GM12878 (cell line): ENCODE measurements around the gene MINPP1. TPM values are rescaled to one million over a fixed set of nuclear protein-coding genes. Genes with fewer than 3 reads are reported as not detected.

ENCODE experiments used
- ATAC-seq: fragments of 200-7000 bp; cut with Tn5 transposase; 3 replicates; pipeline ENCODE4 v1.9.1; 2020; ENCODE audit warnings: mild to moderate bottlenecking, moderate library complexity
- BruUV-seq: library from RNA; stranded (reverse); fragments of 400-500 nt; replicated peaks from 2 replicates; lab custom pipeline; 2021; lab: Mats Ljungman, UMichigan
- CTCF ChIA-PET: fragments of 300-600 bp; sonication (Branson Sonifier 250); formaldehyde crosslinking; extraction: SDS; loops from one replicate; lab custom pipeline; 2021; ENCODE audit warnings: inconsistent platforms; lab: Yijun Ruan, JAX
- POLR2A ChIA-PET: fragments of 350-600 bp; formaldehyde crosslinking; extraction: SDS; loops from one replicate; lab custom pipeline; 2021; ENCODE audit warnings: inconsistent platforms; lab: Charles Lee
- RAD21 ChIA-PET: fragments of 300-600 bp; sonication (Branson Sonifier 250); formaldehyde crosslinking; loops from one replicate; lab custom pipeline; 2023; ENCODE audit warnings: antibody characterized with exemption; ENCODE audit not compliant: unreplicated experiment; lab: Charles Lee
- SMC1A ChIA-PET: fragments of 300-600 bp; sonication (Branson Sonifier 250); formaldehyde crosslinking; loops from one replicate; lab custom pipeline; 2023; ENCODE audit not compliant: unreplicated experiment, uncharacterized antibody; lab: Charles Lee
- DNase-seq: peaks from one replicate; pipeline ENCODE4 v3.0.0-alpha.2; 2011; ENCODE audit warnings: low read depth, low spot score
- FAIRE-seq: peaks from 3 replicates; lab custom pipeline; 2011; peaks lifted over from hg19 to GRCh38; lab: Jason Lieb, UNC
- H2AFZ ChIP-seq: 2 replicates; pipeline ENCODE4 v1.6.0; 2011; ENCODE audit warnings: low read depth, low read length, control low read depth; ENCODE audit not compliant: control insufficient read depth
- H3K27ac ChIP-seq: 2 replicates; pipeline ENCODE4 v1.5.1; 2011; ENCODE audit warnings: control low read depth; ENCODE audit not compliant: control insufficient read depth, insufficient read depth
- H3K27me3 ChIP-seq, 2 experiments: replicated peaks in 1 of 2; 2 replicates each; pipeline versions ENCODE4 v1.6.0 to v1.6.1; 2011; ENCODE audit warnings: low read length in 1 of 2; ENCODE audit not compliant: control insufficient read depth in 2 of 2, insufficient read depth in 2 of 2
- H3K36me3 ChIP-seq, 2 experiments: 2 replicates each; pipeline ENCODE4 v1.5.1; 2011; ENCODE audit warnings: low read length in 1 of 2; ENCODE audit not compliant: control insufficient read depth in 2 of 2, insufficient read depth in 2 of 2
- H3K4me1 ChIP-seq: 2 replicates; pipeline ENCODE4 v1.6.1; 2011; ENCODE audit warnings: mild to moderate bottlenecking, low read length, moderate library complexity, mixed read lengths; ENCODE audit not compliant: control insufficient read depth, insufficient read depth
- H3K4me2 ChIP-seq: 2 replicates; pipeline ENCODE4 v1.6.0; 2011; ENCODE audit warnings: control low read depth; ENCODE audit not compliant: control insufficient read depth, insufficient read depth
- H3K4me3 ChIP-seq: fragments of 200-600 bp; sonication (generic); 2 replicates; pipeline ENCODE4 v1.5.1; 2016
- H3K79me2 ChIP-seq: 2 replicates; pipeline ENCODE4 v1.6.0; 2011; ENCODE audit warnings: low read length; ENCODE audit not compliant: control insufficient read depth, insufficient read depth
- H3K9ac ChIP-seq: 2 replicates; pipeline ENCODE4 v1.8.0; 2011; ENCODE audit warnings: low read length, control low read depth, mixed read lengths; ENCODE audit not compliant: control insufficient read depth, insufficient read depth
- H3K9me3 ChIP-seq: replicated peaks from 3 replicates; pipeline ENCODE4 v1.5.1; 2011; ENCODE audit warnings: mild to moderate bottlenecking, low read length; ENCODE audit not compliant: control insufficient read depth, insufficient read depth
- H4K20me1 ChIP-seq: 2 replicates; pipeline ENCODE4 v1.6.0; 2011; ENCODE audit not compliant: control insufficient read depth, insufficient read depth
- BCL11A ChIP-seq: IDR thresholded peaks from 2 replicates; pipeline ENCODE4 v1.6.1; 2011; ENCODE audit warnings: low read depth, low read length
- ETV6 ChIP-seq, 2 experiments: fragments of 450-650 bp in 1 of 2; IDR thresholded peaks in 1 of 2; conservative IDR thresholded peaks in 1 of 2; 2 replicates each; pipeline ENCODE4 v1.6.1; 2014; ENCODE audit warnings: antibody characterized with exemption in 1 of 2, borderline replicate concordance in 1 of 2, low read depth in 1 of 2, mild to moderate bottlenecking in 1 of 2, moderate library complexity in 1 of 2
- MEF2B ChIP-seq: fragments of 450-650 bp; IDR thresholded peaks from 2 replicates; pipeline ENCODE4 v1.6.1; 2018; ENCODE audit warnings: mild to moderate bottlenecking, moderate library complexity; ENCODE audit not compliant: partially characterized antibody, poor library complexity, severe bottlenecking
- MTA2 ChIP-seq: fragments of 450-650 bp; IDR thresholded peaks from 2 replicates; pipeline ENCODE4 v1.6.1; 2016; ENCODE audit warnings: low read depth, mild to moderate bottlenecking, moderate library complexity
- MTA3 ChIP-seq: IDR thresholded peaks from 2 replicates; pipeline ENCODE4 v1.6.1; 2012; ENCODE audit warnings: low read length, inconsistent platforms, borderline replicate concordance
- POLR2AphosphoS2 ChIP-seq: IDR thresholded peaks from 2 replicates; pipeline ENCODE4 v1.6.1; 2011; ENCODE audit warnings: low read depth, mild to moderate bottlenecking, low read length, improper control_type of control experiment, moderate library complexity
- POLR2AphosphoS5 ChIP-seq: IDR thresholded peaks from 2 replicates; pipeline ENCODE4 v1.6.1; 2011; ENCODE audit warnings: mild to moderate bottlenecking, low read length, inconsistent platforms
- RB1 ChIP-seq: fragments of 450-650 bp; formaldehyde crosslinking; IDR thresholded peaks from 2 replicates; pipeline ENCODE4 v1.6.1; 2017; ENCODE audit warnings: mild to moderate bottlenecking, borderline replicate concordance
- RCOR1 ChIP-seq: conservative IDR thresholded peaks from 2 replicates; pipeline ENCODE4 v1.6.1; 2012; ENCODE audit warnings: low read depth, low read length, improper control_type of control experiment
- SIX5 ChIP-seq: IDR thresholded peaks from 2 replicates; pipeline ENCODE4 v1.6.1; 2011; ENCODE audit warnings: mild to moderate bottlenecking, low read depth, low read length, moderate library complexity; ENCODE audit not compliant: severe bottlenecking
- SREBF2 ChIP-seq: IDR thresholded peaks from 2 replicates; pipeline ENCODE4 v1.6.1; 2012; ENCODE audit warnings: mild to moderate bottlenecking, low read length
- TCF12 ChIP-seq: IDR thresholded peaks from 2 replicates; pipeline ENCODE4 v1.6.1; 2011; ENCODE audit warnings: low read depth, mild to moderate bottlenecking, low read length
- WGBS: methylation state at CpG from one replicate; pipeline ENCODE4 v1.1.6; 2016; ENCODE audit warnings: low lambda C conversion rate; ENCODE audit not compliant: insufficient replicate concordance, insufficient coverage; ENCODE audit errors: missing lambda C conversion rate; 5-methylcytosine and 5-hydroxymethylcytosine counted together
- in situ Hi-C: fragments of 300-500 bp; cut with MboI; formaldehyde crosslinking; loops from 9 replicates; pipeline ENCODE4 v1.14.3; 2018; ENCODE audit warnings: mixed read lengths
- intact Hi-C: fragments of 100-400 bp; cut with micrococcal nuclease; formaldehyde crosslinking; loops from one replicate; pipeline ENCODE4 v1.14.2; 2022; ENCODE audit not compliant: unreplicated experiment
- polyA plus RNA-seq, 11 experiments: library from polyadenylated mRNA; depleted of rRNA in 4 of 11; unstranded in 6 of 11; stranded (reverse) in 5 of 11; fragments of >200 nt; fragmentation: Nextera tagmentation in 4 of 11; fragmentation: Illumina TruSeq in 1 of 11; extraction: Ambion mirVana in 4 of 11; extraction: Trizol in 1 of 11; gene quantifications; 1 replicate in 1 of 11; 2 replicates in 10 of 11; pipeline versions ENCODE4 v1.2.1 to v1.2.3, GENCODE V29; 2011 to 2016; ENCODE audit warnings: inconsistent platforms in 2 of 11, missing spikeins in 2 of 11, low read depth in 1 of 11
- total RNA-seq, 4 experiments: library from RNA; depleted of rRNA in 3 of 4; stranded (reverse); fragments of >200 nt in 3 of 4; fragmentation: Illumina TruSeq in 1 of 4; extraction: Trizol in 1 of 4; gene quantifications; 2 replicates each; pipeline versions ENCODE4 v1.2.1 to v1.2.3, GENCODE V29; 2013 to 2021
- TF ChIP-seq, protein P1 (sequence below): IDR thresholded peaks from 2 replicates; pipeline ENCODE4 v1.6.1; 2011; ENCODE audit warnings: low read depth, mild to moderate bottlenecking, low read length, moderate library complexity, borderline replicate concordance; ENCODE audit errors: extremely low read depth
- TF ChIP-seq, protein P2 (sequence below): fragments of 450-650 bp; IDR thresholded peaks from 2 replicates; pipeline ENCODE4 v1.6.1; 2018; ENCODE audit warnings: borderline replicate concordance, mild to moderate bottlenecking; ENCODE audit not compliant: partially characterized antibody
- TF ChIP-seq, protein P3 (sequence below): IDR thresholded peaks from 2 replicates; pipeline ENCODE4 v1.6.1; 2012; ENCODE audit warnings: low read depth, low read length, improper control_type of control experiment
- TF ChIP-seq, protein P4 (sequence below), 3 experiments: IDR thresholded peaks in 2 of 3; conservative IDR thresholded peaks in 1 of 3; 2 replicates each; pipeline ENCODE4 v1.5.1; 2011; ENCODE audit warnings: low read depth in 3 of 3, low read length in 3 of 3, mild to moderate bottlenecking in 3 of 3, control low read depth in 2 of 3, moderate library complexity in 2 of 3, inconsistent platforms in 1 of 3, mixed read lengths in 1 of 3; ENCODE audit not compliant: control insufficient read depth in 2 of 3, insufficient read depth in 1 of 3; ENCODE audit errors: extremely low read depth in 1 of 3

The MINPP1 gene
- total and polyA plus RNA-seq, 10 of the 15 experiments (the other 5 are each of a cell fraction or from before 2014, with no cell fraction given): 3.9 to 29.2 (median 10.7) TPM

DNA sequence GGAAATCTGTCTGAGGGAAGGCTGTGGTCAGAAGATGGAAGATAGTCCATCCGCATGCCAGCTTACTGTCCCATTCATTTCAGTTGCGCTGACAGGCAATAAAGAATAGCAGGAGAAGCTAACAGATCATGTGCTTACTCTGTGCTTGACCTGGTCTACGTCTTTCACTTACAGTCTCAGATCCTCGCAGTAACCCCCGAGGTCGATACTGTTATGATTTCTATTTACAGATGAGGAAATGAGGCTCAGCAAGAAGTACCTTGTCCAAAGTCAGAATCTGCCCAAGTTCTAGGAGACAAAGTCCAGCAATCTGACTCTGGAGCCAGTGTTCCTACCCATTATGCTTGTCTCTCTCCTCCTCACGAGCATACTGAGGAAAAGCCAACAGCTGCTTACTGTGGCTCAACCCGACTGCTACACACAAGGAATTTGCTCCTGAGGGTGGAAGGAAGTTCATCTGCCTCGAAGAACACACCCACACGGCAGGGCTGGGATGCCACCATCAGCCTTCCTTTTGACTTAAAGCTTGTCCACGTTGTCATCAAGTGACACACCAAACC is 74.2 kb downstream of the MINPP1 start:
- Histone ChIP-seq H3K4me3 (no peak overlapping the region), H4K20me1 (no peaks in the 10 kb centered on the region), H2AFZ (no peak overlapping the region), H3K9ac (no peak overlapping the region), H3K27me3 (no peaks in the 10 kb centered on the region), H3K79me2 (no peaks in the 10 kb centered on the region), H3K36me3 (no peaks in the 10 kb centered on the region), H3K9me3 (no peaks in the 10 kb centered on the region), H3K27ac (no peak overlapping the region), H3K4me2 (no peak overlapping the region), H3K4me1 (no peaks in the 10 kb centered on the region)
- POLR2A ChIA-PET: no interaction called here
- BruUV-seq: no TSS peak
- intact Hi-C loops: no loop called here
- FAIRE-seq (peak; percentile 13), DNase-seq (no peak), ATAC-seq (no peak)
- SMC1A ChIA-PET: no interaction called here
- 37% methylated on average over 11 of the region's 11 CpGs for WGBS
- in situ Hi-C loops: no loop called here
- RAD21 ChIA-PET: no interaction called here
- CTCF ChIA-PET: no interaction called here
- TF ChIP-seq ETV6 (conservative IDR thresholded peaks at IDR 0.05 in 1 of 2, IDR thresholded peaks at IDR 0.05 in 1 of 2; ENCODE audit: borderline replicate concordance in 1 of 2, low read depth in 1 of 2) (no peak), POLR2AphosphoS5 (no peak), SIX5 (no peak), RB1 (no peak), POLR2AphosphoS2 (no peak), RCOR1 (no peak), SREBF2 (no peak), MTA2 (no peak), TCF12 (no peak), BCL11A (no peak), MTA3 (no peak), MEF2B (no peak)
- TF ChIP-seq, protein P1, sequence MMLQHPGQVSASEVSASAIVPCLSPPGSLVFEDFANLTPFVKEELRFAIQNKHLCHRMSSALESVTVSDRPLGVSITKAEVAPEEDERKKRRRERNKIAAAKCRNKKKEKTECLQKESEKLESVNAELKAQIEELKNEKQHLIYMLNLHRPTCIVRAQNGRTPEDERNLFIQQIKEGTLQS: no peak
- TF ChIP-seq, protein P2, sequence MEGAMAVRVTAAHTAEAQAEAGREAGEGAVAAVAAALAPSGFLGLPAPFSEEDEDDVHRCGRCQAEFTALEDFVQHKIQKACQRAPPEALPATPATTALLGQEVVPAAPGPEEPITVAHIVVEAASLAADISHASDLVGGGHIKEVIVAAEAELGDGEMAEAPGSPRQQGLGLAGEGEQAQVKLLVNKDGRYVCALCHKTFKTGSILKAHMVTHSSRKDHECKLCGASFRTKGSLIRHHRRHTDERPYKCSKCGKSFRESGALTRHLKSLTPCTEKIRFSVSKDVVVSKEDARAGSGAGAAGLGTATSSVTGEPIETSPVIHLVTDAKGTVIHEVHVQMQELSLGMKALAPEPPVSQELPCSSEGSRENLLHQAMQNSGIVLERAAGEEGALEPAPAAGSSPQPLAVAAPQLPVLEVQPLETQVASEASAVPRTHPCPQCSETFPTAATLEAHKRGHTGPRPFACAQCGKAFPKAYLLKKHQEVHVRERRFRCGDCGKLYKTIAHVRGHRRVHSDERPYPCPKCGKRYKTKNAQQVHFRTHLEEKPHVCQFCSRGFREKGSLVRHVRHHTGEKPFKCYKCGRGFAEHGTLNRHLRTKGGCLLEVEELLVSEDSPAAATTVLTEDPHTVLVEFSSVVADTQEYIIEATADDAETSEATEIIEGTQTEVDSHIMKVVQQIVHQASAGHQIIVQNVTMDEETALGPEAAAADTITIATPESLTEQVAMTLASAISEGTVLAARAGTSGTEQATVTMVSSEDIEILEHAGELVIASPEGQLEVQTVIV: no peak
- TF ChIP-seq, protein P3, sequence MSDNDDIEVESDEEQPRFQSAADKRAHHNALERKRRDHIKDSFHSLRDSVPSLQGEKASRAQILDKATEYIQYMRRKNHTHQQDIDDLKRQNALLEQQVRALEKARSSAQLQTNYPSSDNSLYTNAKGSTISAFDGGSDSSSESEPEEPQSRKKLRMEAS: no peak
- TF ChIP-seq, protein P4, sequence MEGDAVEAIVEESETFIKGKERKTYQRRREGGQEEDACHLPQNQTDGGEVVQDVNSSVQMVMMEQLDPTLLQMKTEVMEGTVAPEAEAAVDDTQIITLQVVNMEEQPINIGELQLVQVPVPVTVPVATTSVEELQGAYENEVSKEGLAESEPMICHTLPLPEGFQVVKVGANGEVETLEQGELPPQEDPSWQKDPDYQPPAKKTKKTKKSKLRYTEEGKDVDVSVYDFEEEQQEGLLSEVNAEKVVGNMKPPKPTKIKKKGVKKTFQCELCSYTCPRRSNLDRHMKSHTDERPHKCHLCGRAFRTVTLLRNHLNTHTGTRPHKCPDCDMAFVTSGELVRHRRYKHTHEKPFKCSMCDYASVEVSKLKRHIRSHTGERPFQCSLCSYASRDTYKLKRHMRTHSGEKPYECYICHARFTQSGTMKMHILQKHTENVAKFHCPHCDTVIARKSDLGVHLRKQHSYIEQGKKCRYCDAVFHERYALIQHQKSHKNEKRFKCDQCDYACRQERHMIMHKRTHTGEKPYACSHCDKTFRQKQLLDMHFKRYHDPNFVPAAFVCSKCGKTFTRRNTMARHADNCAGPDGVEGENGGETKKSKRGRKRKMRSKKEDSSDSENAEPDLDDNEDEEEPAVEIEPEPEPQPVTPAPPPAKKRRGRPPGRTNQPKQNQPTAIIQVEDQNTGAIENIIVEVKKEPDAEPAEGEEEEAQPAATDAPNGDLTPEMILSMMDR (IDR thresholded peaks at IDR 0.05 in 2 of 3, conservative IDR thresholded peaks at IDR 0.05 in 1 of 3; ENCODE audit: control insufficient read depth in 2 of 3, extremely low read depth in 1 of 3, insufficient read depth in 1 of 3, low read depth in 3 of 3, low read length in 3 of 3): no peak
